Measurements from ENCODE around the gene CFAP65.
A peak's percentile ranks its signal among the peaks of the same experiment; 100 is the strongest.

CFAP65 gene

DNA sequence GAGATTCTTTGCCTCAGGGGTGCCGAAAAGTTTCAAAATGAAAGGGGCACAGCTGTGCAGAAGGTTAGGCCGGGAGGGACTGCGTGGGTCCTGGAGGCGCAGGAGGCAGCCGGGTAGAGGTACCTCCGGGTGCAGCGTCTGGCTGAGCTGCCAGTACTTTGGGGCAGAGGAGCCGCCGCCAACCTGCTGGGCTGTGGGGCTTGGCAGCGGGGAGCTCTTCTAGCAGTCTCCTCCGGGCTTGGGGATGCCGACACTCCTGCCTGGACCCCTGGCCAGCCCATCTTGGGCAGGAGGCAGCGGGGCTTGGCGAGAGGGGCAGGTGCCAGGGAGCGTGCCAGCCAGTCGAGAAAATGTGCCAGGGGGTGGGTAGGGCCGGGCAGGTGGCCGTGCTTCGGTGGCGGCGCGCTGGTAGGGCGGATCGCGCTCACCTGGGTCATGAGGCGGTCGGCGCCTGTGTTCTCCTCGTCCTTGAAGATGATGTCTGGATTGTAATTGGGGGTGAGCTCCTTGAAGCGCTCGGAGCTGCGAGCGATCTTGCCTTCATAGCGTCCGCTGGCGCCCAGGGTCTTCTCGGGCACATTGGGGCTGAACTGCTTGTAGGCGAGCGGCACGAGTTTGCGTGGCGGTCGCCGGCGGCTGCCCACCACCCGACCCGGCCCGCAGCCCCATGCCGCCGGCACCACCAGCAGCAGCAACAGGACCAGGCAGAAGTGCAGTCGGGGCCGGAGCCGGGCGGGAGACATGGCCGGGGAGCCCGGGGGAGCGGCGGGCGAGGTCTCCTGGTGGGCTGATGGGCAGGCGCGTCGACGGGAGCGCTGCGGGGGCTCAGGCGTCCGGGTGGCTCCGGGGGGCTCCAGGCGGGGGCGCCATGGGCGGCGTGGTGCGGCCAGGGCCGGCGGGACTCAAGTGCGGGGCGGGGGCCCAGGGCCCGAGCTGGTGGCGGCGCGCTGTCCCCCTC, 18.7 kb upstream of the CFAP65 start:
- no peaks in the 10 kb centered on the region for H3K9me3 ChIP-seq (replicated peaks; ENCODE audit: low read length)
- H3K4me2 ChIP-seq (ENCODE audit: low read length) = peak overlapping the region; percentile 28
- H3K36me3 ChIP-seq (ENCODE audit: insufficient read depth, low read length) = no peaks in the 10 kb centered on the region
- peaks cover 26% of the 10 kb centered on the region for H3K4me1 ChIP-seq (ENCODE audit: control insufficient read depth, insufficient read depth, low read length)
- H3K9ac ChIP-seq (ENCODE audit: low read depth, low read length) = no peak overlapping the region
- H3K4me3 ChIP-seq (ENCODE audit: low read length) = no peak overlapping the region
- H3K27me3 ChIP-seq (ENCODE audit: control insufficient read depth, insufficient read depth, low read length) = peaks cover 75% of the 10 kb centered on the region

DNA sequence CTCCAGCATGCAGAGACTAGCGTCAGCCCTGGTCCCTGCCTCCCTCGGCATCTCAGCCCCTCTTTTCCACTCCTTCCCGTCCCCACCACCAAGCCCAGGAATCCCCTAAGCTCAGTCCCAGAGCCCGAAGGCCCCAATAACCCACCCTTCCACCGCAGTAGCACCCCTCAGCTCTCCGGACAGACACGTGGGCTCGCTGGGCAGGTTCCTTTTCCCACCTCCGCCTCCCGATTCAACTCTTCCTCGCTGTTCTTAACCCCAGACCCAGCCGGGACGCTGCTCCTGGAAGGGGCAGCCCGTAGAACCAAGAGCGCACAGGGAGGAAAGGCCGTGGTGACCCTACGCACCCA, 18.0 kb upstream of the CFAP65 start:
- no peak overlapping the region for H3K9ac ChIP-seq (ENCODE audit: low read depth, low read length)
- peaks cover 81% of the 10 kb centered on the region for H3K27me3 ChIP-seq (ENCODE audit: control insufficient read depth, insufficient read depth, low read length)
- H3K4me3 ChIP-seq (ENCODE audit: low read length) = no peak overlapping the region
- peak overlapping the region; percentile 28 for H3K4me2 ChIP-seq (ENCODE audit: low read length)
- H3K36me3 ChIP-seq (ENCODE audit: insufficient read depth, low read length) = no peaks in the 10 kb centered on the region
- no peaks in the 10 kb centered on the region for H3K9me3 ChIP-seq (replicated peaks; ENCODE audit: low read length)
- H3K4me1 ChIP-seq (ENCODE audit: control insufficient read depth, insufficient read depth, low read length) = peaks cover 26% of the 10 kb centered on the region

DNA sequence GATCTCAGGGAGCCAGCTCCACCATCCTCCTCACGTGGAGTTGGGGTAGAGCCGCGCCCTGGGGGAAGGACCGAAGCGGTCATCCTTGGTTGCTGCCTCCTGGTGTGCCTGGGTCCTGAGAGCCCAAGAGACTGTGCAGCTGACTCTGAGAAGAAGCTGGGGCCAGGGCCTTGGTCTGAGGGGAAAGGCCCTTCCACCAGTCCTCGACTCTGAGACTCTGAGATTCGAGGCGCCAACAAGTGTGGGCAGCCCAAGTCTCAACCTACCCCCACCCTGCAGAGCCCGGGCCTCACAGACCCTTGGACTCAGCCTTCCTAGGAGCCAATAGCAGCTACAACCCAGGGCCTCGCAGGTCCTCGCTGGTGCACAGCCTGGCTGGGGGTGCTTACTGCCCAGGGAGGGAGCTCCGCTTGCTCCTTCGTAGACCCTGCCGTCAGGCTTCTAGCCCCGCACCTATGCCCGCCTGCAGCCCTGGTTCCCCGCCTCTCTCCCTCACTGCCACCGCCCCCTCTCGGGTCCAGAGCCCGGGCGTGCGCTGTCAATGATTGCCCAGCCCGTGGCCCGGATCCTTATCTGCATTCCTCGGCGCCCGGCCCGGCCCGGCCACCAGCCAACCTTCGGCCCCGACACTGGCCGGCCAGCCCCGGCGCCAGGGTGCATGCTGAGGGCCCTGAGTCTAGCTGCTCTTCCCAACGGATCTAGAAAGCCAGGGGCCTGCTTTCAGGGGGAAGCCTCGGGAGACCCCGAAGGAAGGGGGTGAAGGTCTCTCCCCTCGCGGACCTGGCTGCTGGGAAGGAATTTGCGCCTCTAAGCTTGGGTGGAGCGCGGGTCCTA, 17.4 kb upstream of the CFAP65 start:
- H3K27me3 ChIP-seq (ENCODE audit: control insufficient read depth, insufficient read depth, low read length) = peaks cover 86% of the 10 kb centered on the region
- no peaks in the 10 kb centered on the region for H3K36me3 ChIP-seq (ENCODE audit: insufficient read depth, low read length)
- H3K4me3 ChIP-seq (ENCODE audit: low read length) = no peak overlapping the region
- H3K9ac ChIP-seq (ENCODE audit: low read depth, low read length) = no peak overlapping the region
- H3K4me1 ChIP-seq (ENCODE audit: control insufficient read depth, insufficient read depth, low read length) = peaks cover 26% of the 10 kb centered on the region
- H3K4me2 ChIP-seq (ENCODE audit: low read length) = peak overlapping the region; percentile 74
- H3K9me3 ChIP-seq (replicated peaks; ENCODE audit: low read length) = no peaks in the 10 kb centered on the region

DNA sequence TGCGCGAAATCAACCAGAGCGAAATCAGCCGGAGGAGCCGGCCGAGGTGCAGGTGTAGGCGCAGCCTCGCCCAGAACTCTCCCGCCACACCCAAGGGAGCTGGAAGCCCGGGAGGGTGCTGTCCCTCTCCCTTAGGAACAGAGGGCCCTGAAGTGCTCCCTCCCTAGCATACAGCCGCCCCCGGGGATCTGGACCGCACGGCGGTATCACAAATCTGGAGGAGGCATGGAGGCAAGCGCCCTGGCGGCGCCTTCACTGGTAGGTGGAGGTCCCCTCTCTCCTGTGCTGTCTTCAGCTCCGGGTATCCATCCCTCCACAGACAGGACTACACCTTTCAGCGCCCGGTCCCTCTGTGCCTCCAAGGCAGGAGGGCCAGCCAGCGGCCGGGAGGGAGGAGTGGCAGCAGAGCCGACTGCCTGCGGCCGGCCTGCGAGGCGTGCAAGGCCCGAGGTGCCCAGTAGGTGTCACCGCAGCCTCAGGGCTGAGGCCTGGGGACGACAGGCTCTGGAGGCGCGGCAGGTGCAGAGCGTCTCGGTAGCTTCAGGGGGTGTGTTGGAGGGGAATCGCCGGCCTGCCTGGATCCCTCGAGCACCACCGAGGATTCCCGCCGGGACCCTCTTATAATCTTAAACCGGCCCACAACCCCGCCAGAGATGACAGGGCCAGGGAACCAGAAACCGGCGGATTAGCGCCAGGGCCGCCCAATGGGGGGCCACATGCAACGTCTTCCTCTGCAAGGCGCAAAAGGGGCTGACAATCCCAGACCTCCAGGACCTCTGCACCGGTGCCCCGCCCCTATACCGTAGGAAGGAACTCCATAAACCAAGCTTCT, 16.6 kb upstream of the CFAP65 start:
- Histone ChIP-seq H3K4me3 (ENCODE audit: low read length) (peak overlapping the region; percentile 41), H3K4me1 (ENCODE audit: control insufficient read depth, insufficient read depth, low read length) (peaks cover 26% of the 10 kb centered on the region), H3K9me3 (replicated peaks; ENCODE audit: low read length) (no peaks in the 10 kb centered on the region), H3K36me3 (ENCODE audit: insufficient read depth, low read length) (no peaks in the 10 kb centered on the region), H3K4me2 (ENCODE audit: low read length) (peak overlapping the region; percentile 74), H3K9ac (ENCODE audit: low read depth, low read length) (no peak overlapping the region), H3K27me3 (ENCODE audit: control insufficient read depth, insufficient read depth, low read length) (peaks cover 87% of the 10 kb centered on the region)

DNA sequence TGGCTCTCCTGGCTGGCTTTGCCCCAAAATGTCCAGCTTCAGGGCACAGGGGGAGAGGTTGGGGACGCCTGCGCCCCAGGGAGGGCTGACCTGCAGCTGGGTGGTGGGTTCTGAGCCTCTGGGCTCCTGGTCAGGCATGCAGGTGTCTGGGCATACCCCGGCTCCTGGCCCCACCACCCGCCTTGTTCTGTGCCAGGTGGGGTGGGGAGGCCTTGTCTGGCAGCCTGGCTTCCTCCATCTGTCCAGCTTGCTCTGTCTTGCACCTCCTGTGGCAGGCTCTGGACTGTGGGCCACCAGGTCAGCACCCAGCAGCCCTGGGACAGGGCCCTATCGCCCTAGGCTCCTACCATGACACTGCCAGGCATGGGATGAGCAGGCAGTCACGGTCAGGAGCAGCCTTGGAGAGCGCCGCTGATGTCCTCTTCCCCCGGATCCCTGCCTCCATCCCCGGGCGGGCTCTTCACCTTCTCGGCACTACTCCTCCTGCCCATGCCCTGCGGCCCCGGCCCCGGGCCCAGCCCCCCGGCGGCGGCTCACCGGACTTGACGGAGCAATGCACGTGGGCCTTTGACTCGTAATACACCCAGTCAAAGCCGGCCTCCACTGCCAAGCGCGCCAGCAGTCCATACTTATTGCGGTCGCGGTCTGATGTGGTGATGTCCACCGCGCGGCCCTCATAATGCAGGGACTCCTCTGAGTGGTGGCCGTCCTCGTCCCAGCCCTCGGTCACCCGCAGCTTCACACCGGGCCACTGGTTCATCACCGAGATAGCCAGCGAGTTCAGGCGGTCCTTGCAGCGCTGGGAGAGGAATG, 15.8 kb upstream of the CFAP65 start:
- peak overlapping the region; percentile 74 for H3K4me2 ChIP-seq (ENCODE audit: low read length)
- H3K36me3 ChIP-seq (ENCODE audit: insufficient read depth, low read length) = no peaks in the 10 kb centered on the region
- peaks cover 88% of the 10 kb centered on the region for H3K27me3 ChIP-seq (ENCODE audit: control insufficient read depth, insufficient read depth, low read length)
- H3K9ac ChIP-seq (ENCODE audit: low read depth, low read length) = no peak overlapping the region
- no peak overlapping the region for H3K4me3 ChIP-seq (ENCODE audit: low read length)
- no peaks in the 10 kb centered on the region for H3K9me3 ChIP-seq (replicated peaks; ENCODE audit: low read length)
- peaks cover 26% of the 10 kb centered on the region for H3K4me1 ChIP-seq (ENCODE audit: control insufficient read depth, insufficient read depth, low read length)

DNA sequence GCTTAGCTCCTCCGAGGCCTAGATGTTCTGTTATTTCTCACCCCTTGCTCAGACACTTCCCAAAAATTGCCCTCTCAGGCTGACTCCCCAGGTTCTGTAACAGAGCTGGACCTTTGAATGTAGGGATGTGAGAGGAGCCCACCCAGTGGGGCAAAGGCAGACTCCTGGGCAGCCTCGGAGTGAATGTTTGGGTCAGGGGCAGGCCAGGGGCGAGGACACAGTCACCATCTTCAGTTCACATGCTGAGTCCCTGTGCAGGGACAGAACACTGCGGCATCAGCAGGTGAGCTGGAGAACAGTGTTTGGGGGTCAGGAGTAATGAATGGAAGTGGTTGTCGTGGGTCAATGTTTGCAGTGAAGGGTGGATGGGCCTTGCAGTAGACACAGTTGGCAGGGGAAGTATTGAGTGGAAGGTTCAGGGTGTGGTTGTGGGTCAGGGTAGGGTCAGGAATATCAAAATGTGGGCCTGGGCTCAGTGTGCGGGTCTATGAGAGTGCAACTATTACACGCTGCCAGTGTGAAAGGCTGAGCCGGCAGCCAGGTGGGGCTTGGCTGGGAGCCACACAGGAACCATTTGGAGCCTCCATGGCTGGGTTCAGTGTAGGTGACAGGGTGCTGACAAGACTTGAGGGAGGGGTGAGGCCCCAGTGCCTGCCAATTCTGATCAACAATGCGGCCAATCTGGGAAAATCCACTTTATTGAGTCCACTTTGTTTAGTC, 15.0 kb upstream of the CFAP65 start:
- Histone ChIP-seq H3K4me1 (ENCODE audit: control insufficient read depth, insufficient read depth, low read length) (peaks cover 26% of the 10 kb centered on the region), H3K4me3 (ENCODE audit: low read length) (no peak overlapping the region), H3K9ac (ENCODE audit: low read depth, low read length) (no peak overlapping the region), H3K27me3 (ENCODE audit: control insufficient read depth, insufficient read depth, low read length) (peaks cover 83% of the 10 kb centered on the region), H3K4me2 (ENCODE audit: low read length) (no peak overlapping the region), H3K9me3 (replicated peaks; ENCODE audit: low read length) (no peaks in the 10 kb centered on the region), H3K36me3 (ENCODE audit: insufficient read depth, low read length) (no peaks in the 10 kb centered on the region)

DNA sequence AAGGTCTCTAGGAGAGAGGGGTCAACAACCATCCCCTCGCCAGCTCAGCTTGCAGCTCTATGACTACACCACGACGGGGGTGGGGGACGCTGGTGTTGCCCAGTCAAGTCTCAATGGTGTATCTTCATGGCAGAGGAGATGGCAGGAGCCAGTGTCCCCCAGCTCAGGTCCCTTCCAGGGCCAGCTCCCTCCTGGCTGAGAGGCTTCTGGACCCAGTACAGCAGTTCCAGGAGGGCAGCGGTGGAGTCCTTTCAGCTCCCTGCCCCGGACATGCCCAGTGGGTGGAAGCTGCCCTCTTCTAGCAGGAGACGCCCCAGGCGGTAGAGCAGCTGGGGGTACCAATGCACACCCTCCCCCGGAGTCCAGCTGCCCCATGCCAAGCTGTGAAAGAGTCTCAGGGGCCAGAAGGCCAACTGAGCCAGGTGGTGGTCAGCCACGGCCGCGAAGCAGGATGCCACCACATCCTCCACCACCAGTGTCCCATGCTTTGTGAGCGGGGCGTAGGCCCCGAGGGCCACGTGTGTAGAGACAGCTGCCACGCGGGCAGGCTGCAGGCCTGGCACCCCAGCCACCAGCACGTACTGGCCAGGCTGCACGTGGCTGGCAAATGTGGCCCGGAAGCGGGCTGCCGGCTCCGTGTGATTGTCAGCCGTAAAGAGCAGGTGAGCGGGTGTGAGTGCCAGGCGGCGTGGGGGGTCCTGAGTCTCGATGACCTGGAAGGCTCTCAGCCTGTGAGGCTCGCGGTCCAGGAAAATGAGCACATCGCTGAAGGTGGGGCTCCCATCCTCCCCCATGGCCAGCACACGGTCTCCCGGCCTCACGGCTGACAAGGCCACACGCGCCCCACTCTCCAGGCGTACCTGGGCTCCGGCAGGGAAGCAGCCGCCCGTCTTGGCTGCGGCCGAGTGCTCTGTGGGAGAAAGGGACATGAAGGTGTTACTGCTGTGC, 13.9 kb upstream of the CFAP65 start:
- Histone ChIP-seq H3K27me3 (ENCODE audit: control insufficient read depth, insufficient read depth, low read length) (peaks cover 90% of the 10 kb centered on the region), H3K4me2 (ENCODE audit: low read length) (no peak overlapping the region), H3K36me3 (ENCODE audit: insufficient read depth, low read length) (no peaks in the 10 kb centered on the region), H3K4me1 (ENCODE audit: control insufficient read depth, insufficient read depth, low read length) (peaks cover 23% of the 10 kb centered on the region), H3K4me3 (ENCODE audit: low read length) (no peak overlapping the region), H3K9me3 (replicated peaks; ENCODE audit: low read length) (no peaks in the 10 kb centered on the region), H3K9ac (ENCODE audit: low read depth, low read length) (no peak overlapping the region)

DNA sequence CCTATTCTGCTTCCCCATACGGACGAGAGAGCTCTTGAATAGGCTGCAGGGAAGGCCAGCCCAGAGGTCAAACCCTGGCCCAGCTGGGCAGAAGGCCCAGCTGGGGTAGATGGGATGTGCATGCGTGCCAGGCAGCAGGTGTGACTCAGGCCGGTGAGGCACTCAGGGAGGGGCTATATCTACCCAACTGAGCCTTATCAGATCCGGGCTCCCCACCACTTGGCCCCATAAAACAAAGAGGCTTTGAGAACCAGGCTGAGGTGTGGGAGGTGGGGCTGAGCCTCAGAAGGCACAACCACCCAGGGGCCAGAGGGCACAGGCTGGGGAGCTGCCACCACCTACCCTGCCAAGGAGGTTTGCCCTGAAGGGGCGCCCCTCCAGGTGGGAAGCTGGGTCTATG, 8.0 kb upstream of the CFAP65 start:
- H3K4me3 ChIP-seq (ENCODE audit: low read length) = no peak overlapping the region
- no peaks in the 10 kb centered on the region for H3K36me3 ChIP-seq (ENCODE audit: insufficient read depth, low read length)
- H3K27me3 ChIP-seq (ENCODE audit: control insufficient read depth, insufficient read depth, low read length) = peaks cover 61% of the 10 kb centered on the region
- no peaks in the 10 kb centered on the region for H3K9me3 ChIP-seq (replicated peaks; ENCODE audit: low read length)
- no peaks in the 10 kb centered on the region for H3K4me1 ChIP-seq (ENCODE audit: control insufficient read depth, insufficient read depth, low read length)
- no peak overlapping the region for H3K4me2 ChIP-seq (ENCODE audit: low read length)
- no peak overlapping the region for H3K9ac ChIP-seq (ENCODE audit: low read depth, low read length)

DNA sequence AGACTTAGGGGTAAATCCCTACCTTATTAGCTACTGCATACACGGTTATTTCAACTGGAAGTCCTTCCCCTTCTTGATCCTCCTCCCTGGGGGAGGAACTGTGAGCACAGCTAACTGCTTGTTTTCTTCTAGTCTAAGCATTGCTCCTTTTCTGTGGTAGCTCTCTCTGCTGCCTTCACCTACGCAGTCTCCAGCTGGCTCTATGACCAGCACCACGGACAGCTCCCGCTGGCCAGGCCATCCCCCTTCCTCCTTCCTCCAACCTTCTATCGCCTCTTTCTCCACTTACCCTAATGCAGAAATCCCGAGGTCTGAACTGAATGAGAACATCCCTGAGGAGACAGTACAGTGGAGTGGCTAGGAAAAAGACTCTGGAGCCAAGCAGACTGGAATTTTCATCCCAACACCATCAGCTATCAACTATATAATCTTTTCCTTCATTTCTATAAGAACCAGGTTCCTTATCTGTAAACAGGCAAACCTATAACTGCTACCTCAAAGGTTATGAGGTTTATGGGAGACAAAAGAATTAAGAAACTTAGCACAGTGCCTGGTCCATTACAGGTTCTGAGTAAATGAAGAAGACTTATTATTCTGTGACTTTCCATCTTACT, 4.7 kb upstream of the CFAP65 start:
- Histone ChIP-seq H3K9me3 (replicated peaks; ENCODE audit: low read length) (no peaks in the 10 kb centered on the region), H3K27me3 (ENCODE audit: control insufficient read depth, insufficient read depth, low read length) (peaks cover 65% of the 10 kb centered on the region), H3K4me3 (ENCODE audit: low read length) (no peak overlapping the region), H3K9ac (ENCODE audit: low read depth, low read length) (no peak overlapping the region), H3K36me3 (ENCODE audit: insufficient read depth, low read length) (no peaks in the 10 kb centered on the region), H3K4me1 (ENCODE audit: control insufficient read depth, insufficient read depth, low read length) (no peaks in the 10 kb centered on the region), H3K4me2 (ENCODE audit: low read length) (no peak overlapping the region)
